ENCODE measurements around the gene PGBD5. TPM values are rescaled to one million over a fixed set of nuclear protein-coding genes. Genes with fewer than 3 reads are reported as not detected.
"Not testable (repeated sequence)": the region's sequence is repeated elsewhere in the genome, so short reads cannot be mapped to it uniquely, and the experiment has no call there.

The PGBD5 gene
- polyA plus RNA-seq, 3 donors, result 7.4 to 8.7 (median 7.7) TPM

GRCh38 chr1:230427094-230427876 is 1.2 kb upstream of the PGBD5 start:
- DNase-seq, result no peak

- no peak for DNase-seq
These were observed 660 bp downstream of the PGBD5 start for GRCh38 chr1:230425252-230426091.

DNA sequence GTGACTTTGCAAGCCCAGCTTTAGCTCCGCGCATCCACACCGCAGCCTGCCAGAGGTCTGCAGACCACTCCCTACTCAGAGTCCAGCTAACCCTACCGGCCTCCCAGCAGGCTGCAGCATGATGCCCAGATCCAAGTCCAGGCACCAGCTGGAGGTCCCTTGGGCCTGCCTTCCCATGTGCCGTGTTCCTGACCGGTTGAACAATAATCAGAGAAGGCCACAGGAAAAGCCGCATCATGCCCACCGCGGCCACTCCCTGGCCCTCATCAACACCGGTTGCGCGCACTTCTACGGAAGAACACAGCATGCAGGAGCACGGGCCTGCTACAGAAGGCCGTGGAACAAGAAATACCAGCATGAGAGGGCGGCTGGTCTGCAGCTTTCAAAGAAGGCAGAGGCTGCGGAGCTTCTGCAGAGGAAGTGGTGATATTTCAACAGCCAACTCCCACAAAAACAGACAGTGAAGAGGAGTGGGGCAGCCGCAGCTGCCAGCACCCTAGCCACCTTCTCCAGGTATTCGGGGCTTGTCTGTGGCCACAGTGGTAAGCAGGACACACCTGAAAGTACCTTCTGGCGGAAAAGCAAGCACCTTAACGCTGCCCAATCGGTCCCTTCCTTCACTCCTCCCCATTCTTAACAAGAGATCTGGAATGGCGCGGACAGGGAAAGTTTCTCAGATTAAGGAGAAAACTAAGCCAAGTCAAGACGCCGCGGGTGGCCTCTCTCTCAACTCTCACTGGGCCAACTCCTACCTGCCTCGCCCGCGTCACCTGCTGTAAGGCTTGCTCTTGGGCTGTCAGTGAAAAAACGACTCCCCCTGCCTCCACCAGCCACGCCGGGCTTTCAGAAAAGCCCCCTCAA is 1.5 kb downstream of the PGBD5 start:
- no peak for DNase-seq

- no peak for DNase-seq
These were observed 2.2 kb downstream of the PGBD5 start for GRCh38 chr1:230423951-230424350.

DNA sequence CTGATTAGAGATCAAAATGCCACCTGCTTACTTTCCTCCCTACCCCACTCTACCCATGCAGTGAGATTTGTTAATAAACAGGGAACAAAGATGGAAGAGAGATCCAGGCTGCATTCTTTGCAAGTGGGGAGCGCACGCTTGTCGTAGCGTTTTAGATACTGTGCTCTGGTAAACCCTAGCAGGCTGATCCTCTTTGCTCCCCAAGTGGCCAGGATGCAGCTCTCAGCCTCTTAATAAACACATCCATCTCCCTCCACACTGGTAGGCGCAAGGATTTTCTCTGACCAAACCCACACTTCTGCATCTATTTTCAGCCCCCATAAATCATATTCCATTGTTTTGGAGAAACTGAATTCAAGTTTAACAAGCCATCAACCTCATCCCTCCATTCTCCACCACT is 2.9 kb downstream of the PGBD5 start:
- no peak for DNase-seq

GRCh38 chr1:230422221-230422981 is 3.7 kb downstream of the PGBD5 start:
- no peak for DNase-seq

- no peak for DNase-seq
These were observed 4.7 kb downstream of the PGBD5 start for GRCh38 chr1:230421481-230421880.

- DNase-seq, result not testable (repeated sequence)
These were observed 5.8 kb downstream of the PGBD5 start for GRCh38 chr1:230420372-230420771.

- no peak for DNase-seq
These were observed 9.7 kb downstream of the PGBD5 start for GRCh38 chr1:230416430-230416829.

DNA sequence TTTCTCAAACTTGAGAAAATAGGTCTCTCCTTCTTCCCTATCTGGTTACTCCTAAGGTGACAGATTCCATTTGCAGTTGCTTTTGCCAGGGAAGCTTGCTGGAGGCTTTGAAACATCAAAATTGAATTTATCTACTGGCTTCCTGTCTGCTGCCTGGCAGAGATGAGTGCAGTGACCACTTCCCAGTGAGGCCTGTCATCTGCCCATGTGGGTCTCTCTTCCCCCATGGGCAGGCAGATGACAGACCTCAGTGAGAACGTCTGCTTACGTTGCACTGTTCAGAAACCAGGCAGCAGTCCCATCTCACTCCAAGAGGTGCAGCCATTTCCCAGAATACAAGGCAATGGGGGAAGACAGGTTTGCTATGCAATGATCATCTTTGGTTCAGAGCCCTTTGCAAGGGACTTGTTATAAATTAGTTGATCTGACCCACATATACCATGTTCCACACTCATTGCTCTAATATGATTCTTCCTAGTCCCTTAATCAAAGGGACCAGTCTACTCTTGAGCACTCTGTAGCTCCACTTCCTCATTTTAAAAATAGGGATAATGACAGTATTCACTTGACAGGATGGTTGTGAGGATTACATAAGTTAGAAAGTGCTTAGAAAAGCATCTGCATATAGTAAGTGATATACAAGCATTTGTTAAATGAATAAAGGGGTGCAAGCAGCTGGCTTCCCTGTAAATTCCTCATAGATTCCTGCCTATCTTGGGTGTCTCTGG is 10.6 kb downstream of the PGBD5 start:
- DNase-seq, result no peak

- no peak for DNase-seq
These were observed 11.4 kb downstream of the PGBD5 start for GRCh38 chr1:230414694-230415093.

GRCh38 chr1:230414102-230414501 is 12.0 kb downstream of the PGBD5 start:
- DNase-seq, result no peak

DNA sequence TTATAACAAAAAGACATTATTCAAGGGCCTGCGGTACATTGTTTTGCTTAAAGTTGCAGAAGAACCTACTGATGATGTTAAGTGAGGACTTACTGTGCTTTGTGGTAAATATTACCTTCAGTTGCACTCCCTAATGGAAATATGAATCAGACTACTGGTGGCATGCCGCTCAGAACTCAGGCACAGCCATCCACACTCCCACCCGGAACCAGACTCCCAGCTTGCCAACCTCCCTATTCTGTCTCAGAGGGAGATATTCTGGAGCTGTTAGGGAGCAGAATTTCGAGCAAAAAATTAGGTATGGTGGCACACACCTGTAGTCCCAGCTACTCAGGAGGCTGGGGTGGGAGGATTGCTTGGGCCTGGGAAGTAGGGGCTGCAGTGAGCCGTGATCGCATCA is 13.1 kb downstream of the PGBD5 start:
- no peak for DNase-seq

- no peak for DNase-seq
These were observed 17.2 kb downstream of the PGBD5 start for GRCh38 chr1:230408971-230409370.

- DNase-seq, result no peak
These were observed 18.8 kb downstream of the PGBD5 start for GRCh38 chr1:230407351-230407750.

DNA sequence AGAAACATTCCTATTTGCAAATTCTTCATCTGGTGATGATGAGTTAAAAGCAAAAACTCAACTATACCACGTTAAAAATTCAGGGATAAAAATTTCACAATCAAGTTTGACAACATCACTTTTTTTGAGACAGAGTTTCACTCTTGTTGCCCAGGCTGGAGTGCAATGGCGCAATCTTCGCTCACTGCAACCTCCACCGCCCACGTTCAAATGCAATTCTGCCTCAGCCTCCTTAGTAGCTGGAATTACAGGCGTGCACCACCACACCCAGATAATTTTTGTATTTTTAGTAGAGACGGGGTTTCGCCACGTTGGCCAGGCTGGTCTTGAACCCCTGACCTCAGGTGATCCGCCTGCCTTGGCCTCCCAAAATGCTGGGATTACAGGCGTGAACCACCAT is 19.4 kb downstream of the PGBD5 start:
- DNase-seq, result not testable (repeated sequence)

DNA sequence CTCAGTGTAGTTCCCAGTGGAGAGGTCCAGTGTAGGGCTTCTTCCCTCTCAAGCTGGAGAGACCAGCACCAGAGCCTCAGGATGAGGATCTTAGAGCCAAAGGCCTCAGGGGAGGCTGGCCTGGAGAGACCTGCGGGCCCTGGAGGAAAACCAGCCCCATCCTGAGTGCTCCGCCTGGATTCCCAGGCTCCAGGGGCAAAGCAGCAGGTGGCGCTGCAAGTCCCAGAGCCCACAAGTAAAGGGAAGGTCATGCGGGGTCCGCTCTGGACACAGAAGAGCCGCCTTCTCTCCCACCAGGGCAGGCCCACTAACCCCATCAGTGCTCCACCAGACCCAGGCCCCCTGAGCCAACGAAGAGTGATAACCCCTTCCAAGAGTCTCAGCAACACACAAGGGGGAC is 22.7 kb downstream of the PGBD5 start:
- no peak for DNase-seq

DNA sequence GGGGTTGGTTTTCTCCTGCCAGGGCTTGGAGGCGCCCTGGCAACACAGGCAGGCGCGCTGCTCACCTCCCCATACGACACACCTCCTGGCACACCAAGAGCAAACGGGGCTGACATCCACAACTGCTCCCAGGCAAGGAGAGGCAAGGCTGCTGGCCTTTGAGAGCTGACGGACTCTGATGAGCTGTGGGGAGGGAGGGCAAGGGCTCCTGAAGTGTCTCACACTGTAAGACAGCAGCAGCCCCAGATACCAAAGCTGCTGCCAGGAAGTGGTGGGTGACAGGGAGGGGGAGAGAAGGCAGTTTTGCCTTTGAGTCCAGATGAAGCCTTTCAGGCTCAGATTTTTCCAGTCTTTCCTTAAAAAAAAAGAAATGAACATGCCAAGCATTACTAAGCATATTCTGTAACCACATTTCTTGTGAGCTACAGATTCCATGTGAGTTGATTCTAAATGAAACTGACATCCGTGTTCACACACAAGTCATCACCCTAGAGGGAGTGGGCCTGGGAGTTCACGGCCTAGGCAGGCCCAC is 24.3 kb downstream of the PGBD5 start:
- DNase-seq, result no peak

GRCh38 chr1:230401101-230401500 is 25.0 kb downstream of the PGBD5 start:
- no peak for DNase-seq

GRCh38 chr1:230400007-230400344 is 26.2 kb downstream of the PGBD5 start:
- no peak for DNase-seq
